H1 (cell line): ENCODE results near the gene EIF2B2. TPM values are rescaled to one million over a fixed set of nuclear protein-coding genes. Genes with fewer than 3 reads are reported as not detected.

Source experiments
- KDM1A ChIP-seq: fragments of 200-600, 300-600 bp; sonication (generic); IDR thresholded peaks from 2 replicates; pipeline ENCODE4 v1.7.1; 2016; ENCODE audit warnings: mild to moderate bottlenecking, low read length, borderline replicate concordance
- polyA plus RNA-seq, 7 experiments: library from polyadenylated mRNA; depleted of rRNA in 3 of 7; stranded (reverse) in 5 of 7; unstranded in 2 of 7; fragments of >200 nt in 5 of 7; fragments of 200-250 nt in 2 of 7; gene quantifications; 1 replicate in 5 of 7; 2 replicates in 1 of 7; 4 replicates in 1 of 7; pipeline versions ENCODE4 v1.2.1 to v1.2.3, GENCODE V29; 2011 to 2013; ENCODE audit warnings: missing spikeins in 2 of 7, mixed read lengths in 2 of 7
- total RNA-seq: library from RNA; stranded (reverse); fragmentation: NEBNext Ultra II Directional; extraction: Animal tissue kit (Norgen Biotek cat#: 25700); gene quantifications from 2 replicates; pipeline ENCODE4 v1.2.1, GENCODE V29; 2021

EIF2B2 gene
- total and polyA plus RNA-seq, 2 of the 8 experiments (the other 6 are each of a cell fraction or from before 2014, with no cell fraction given): 42.6 to 79.9 TPM

DNA sequence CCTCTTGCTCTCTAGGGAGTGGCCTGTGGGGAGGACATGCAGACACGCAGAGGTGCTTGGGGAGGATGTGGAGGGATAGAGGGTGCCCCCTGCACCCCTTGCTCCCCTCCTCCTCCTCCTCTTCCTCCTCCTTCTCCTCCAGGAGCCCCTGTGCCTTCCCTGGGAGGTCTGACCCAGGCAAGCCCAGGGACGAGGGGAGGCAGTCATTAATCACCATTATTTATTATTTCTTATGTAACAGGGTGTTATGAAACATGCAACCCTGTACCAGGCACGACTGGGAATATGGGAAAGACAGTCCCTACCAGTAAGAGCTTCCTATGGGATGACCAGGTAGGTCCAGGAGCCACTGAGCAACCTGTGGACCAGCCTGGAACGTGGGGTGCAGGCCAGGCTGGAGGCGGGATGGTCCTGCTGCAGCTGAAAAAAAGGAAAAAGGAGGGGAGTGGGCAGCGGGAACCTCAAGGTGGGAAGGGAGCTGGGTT, 24.8 kb upstream of the EIF2B2 start (continued):
- no peak for TF ChIP-seq KDM1A
